B cell (primary cell): ENCODE measurements around the gene AFF3. TPM values are rescaled to one million over a fixed set of nuclear protein-coding genes. Genes with fewer than 3 reads are reported as not detected.

ENCODE experiments used
- ATAC-seq: fragments of 200-7000 bp; cut with Tn5 transposase; one replicate; pipeline ENCODE4 v1.10.0; 2021; ENCODE audit warnings: low read depth, mild to moderate bottlenecking, moderate number of reproducible peaks, moderate library complexity
- CTCF ChIA-PET: fragments of 350-600 bp; sonication (Branson Sonifier 250); formaldehyde crosslinking; loops from one replicate; lab custom pipeline; 2021; ENCODE audit warnings: antibody characterized with exemption, inconsistent platforms; lab: Charles Lee
- POLR2A ChIA-PET: fragments of 350-600 bp; sonication (Branson Sonifier 250); formaldehyde crosslinking; loops from one replicate; lab custom pipeline; 2021; ENCODE audit warnings: antibody characterized with exemption; lab: Charles Lee
- DNase-seq: peaks from one replicate; pipeline ENCODE4 v3.0.0; 2013
- H2AFZ ChIP-seq: 2 replicates; pipeline ENCODE4 v1.6.1; 2012; ENCODE audit warnings: mild to moderate bottlenecking, low read depth, low read length; ENCODE audit not compliant: insufficient read depth, poor library complexity, severe bottlenecking
- H3K27ac ChIP-seq, 2 donors: 1 replicate in 1 of 2; 2 replicates in 1 of 2; pipeline ENCODE4 v1.5.1; 2012 to 2013; ENCODE audit warnings: low read length in 2 of 2, mild to moderate bottlenecking in 2 of 2, moderate library complexity in 1 of 2
- H3K27me3 ChIP-seq, 4 experiments: fragments of 200-600 bp in 1 of 4; sonication (generic) in 1 of 4; replicated peaks in 1 of 4; 1 replicate in 2 of 4; 2 replicates in 2 of 4; pipeline versions ENCODE4 v1.6.1 to v1.7.0; 2013 to 2016; ENCODE audit warnings: low read length in 3 of 4, mild to moderate bottlenecking in 2 of 4, mixed read lengths in 1 of 4, moderate library complexity in 1 of 4; ENCODE audit not compliant: insufficient read depth in 4 of 4, control insufficient read depth in 3 of 4; ENCODE audit errors: control extremely low read depth in 1 of 4
- H3K36me3 ChIP-seq, 2 experiments: replicated peaks in 1 of 2; 1 replicate in 1 of 2; 2 replicates in 1 of 2; pipeline versions ENCODE4 v1.6.1 to v1.7.1; 2013; ENCODE audit warnings: low read length in 1 of 2; ENCODE audit not compliant: insufficient read depth in 2 of 2, control insufficient read depth in 1 of 2; ENCODE audit errors: control extremely low read depth in 1 of 2, extremely low read depth in 1 of 2
- H3K4me1 ChIP-seq, 2 donors: fragments of 200-600 bp in 1 of 2; sonication (generic) in 1 of 2; 1 replicate in 1 of 2; 2 replicates in 1 of 2; pipeline versions ENCODE4 v1.5.1 to v1.6.1; 2013 to 2017; ENCODE audit warnings: low read length in 2 of 2; ENCODE audit not compliant: control insufficient read depth in 2 of 2, insufficient read depth in 2 of 2
- H3K4me2 ChIP-seq: replicated peaks from 2 replicates; pipeline ENCODE3; 2012; ENCODE audit warnings: mild to moderate bottlenecking, low read depth, low read length; ENCODE audit not compliant: poor library complexity, severe bottlenecking
- H3K4me3 ChIP-seq, 5 experiments: fragments of 200-600 bp in 1 of 5; sonication (generic) in 1 of 5; 1 replicate in 3 of 5; 2 replicates in 2 of 5; pipeline versions ENCODE4 v1.5.1 to v1.7.0; 2011 to 2016; ENCODE audit warnings: low read length in 4 of 5, mild to moderate bottlenecking in 4 of 5, low read depth in 2 of 5, control low read depth in 1 of 5, moderate library complexity in 1 of 5; ENCODE audit not compliant: insufficient read depth in 1 of 5; ENCODE audit errors: control extremely low read depth in 1 of 5, extremely low read depth in 1 of 5
- H3K79me2 ChIP-seq: fragments of 200-600 bp; sonication (generic); one replicate; pipeline ENCODE4 v1.6.0; 2016; ENCODE audit warnings: low read length; ENCODE audit not compliant: control insufficient read depth, insufficient read depth
- H3K9ac ChIP-seq: fragments of 200-600 bp; sonication (generic); 2 replicates; pipeline ENCODE4 v1.6.1; 2017; ENCODE audit warnings: mild to moderate bottlenecking, low read length, moderate library complexity
- H3K9me3 ChIP-seq, 3 donors: one replicate each; pipeline versions ENCODE4 v1.6.1 to v1.7.1; 2013; ENCODE audit warnings: low read length in 2 of 3; ENCODE audit not compliant: control insufficient read depth in 2 of 3, insufficient read depth in 1 of 3; ENCODE audit errors: control extremely low read depth in 1 of 3
- H4K20me1 ChIP-seq: 2 replicates; pipeline ENCODE4 v1.6.0; 2012; ENCODE audit warnings: mild to moderate bottlenecking, low read length; ENCODE audit not compliant: insufficient read depth, control insufficient read depth, poor library complexity, severe bottlenecking
- H3K27ac Mint-ChIP-seq: one replicate; pipeline ENCODE4 v1.8.0; 2021; ENCODE audit warnings: mixed read lengths
- H3K27me3 Mint-ChIP-seq: one replicate; pipeline ENCODE4 v1.8.0; 2021; ENCODE audit warnings: mixed read lengths
- H3K4me1 Mint-ChIP-seq: one replicate; pipeline ENCODE4 v1.8.0; 2021; ENCODE audit warnings: mixed read lengths
- H3K4me3 Mint-ChIP-seq: one replicate; pipeline ENCODE4 v1.8.0; 2021; ENCODE audit warnings: mixed read lengths
- H3K9me3 Mint-ChIP-seq: one replicate; pipeline ENCODE4 v1.8.0; 2022; ENCODE audit warnings: mixed read lengths; ENCODE audit not compliant: insufficient read depth
- EZH2 ChIP-seq: IDR thresholded peaks from 2 replicates; pipeline ENCODE4 v1.6.1; 2012; ENCODE audit warnings: borderline replicate concordance, low read depth, mild to moderate bottlenecking, moderate library complexity, low read length; ENCODE audit not compliant: insufficient read depth, poor library complexity, severe bottlenecking
- WGBS: methylation state at CpG from one replicate; pipeline ENCODE4 v1.1.5; 2013; ENCODE audit warnings: missing lambda C conversion rate; ENCODE audit not compliant: insufficient coverage; 5-methylcytosine and 5-hydroxymethylcytosine counted together
- intact Hi-C: fragments of 100-400 bp; cut with micrococcal nuclease; formaldehyde crosslinking; loops from one replicate; pipeline ENCODE4 v1.10.0; 2022
- polyA plus RNA-seq: library from polyadenylated mRNA; depleted of rRNA; stranded (reverse); fragments of >200 nt; gene quantifications from 2 replicates; pipeline ENCODE4 v1.2.3, GENCODE V29; 2012
- total RNA-seq, 2 donors: library from RNA; stranded (reverse); fragments of 120-200 nt in 1 of 2; gene quantifications; 1 replicate in 1 of 2; 2 replicates in 1 of 2; pipeline versions ENCODE4 v1.2.3 to v1.2.4, GENCODE V29; 2013 to 2022
- TF ChIP-seq, protein P1 (sequence below): fragments of 200-600 bp; IDR thresholded peaks from one replicate; pipeline ENCODE4 v1.8.0; 2022; ENCODE audit warnings: antibody characterized with exemption, mild to moderate bottlenecking

The AFF3 gene
- total and polyA plus RNA-seq, 2 donors (not counting 1 experiment from before 2014, with no cell fraction given) = 117 to 830 TPM

DNA sequence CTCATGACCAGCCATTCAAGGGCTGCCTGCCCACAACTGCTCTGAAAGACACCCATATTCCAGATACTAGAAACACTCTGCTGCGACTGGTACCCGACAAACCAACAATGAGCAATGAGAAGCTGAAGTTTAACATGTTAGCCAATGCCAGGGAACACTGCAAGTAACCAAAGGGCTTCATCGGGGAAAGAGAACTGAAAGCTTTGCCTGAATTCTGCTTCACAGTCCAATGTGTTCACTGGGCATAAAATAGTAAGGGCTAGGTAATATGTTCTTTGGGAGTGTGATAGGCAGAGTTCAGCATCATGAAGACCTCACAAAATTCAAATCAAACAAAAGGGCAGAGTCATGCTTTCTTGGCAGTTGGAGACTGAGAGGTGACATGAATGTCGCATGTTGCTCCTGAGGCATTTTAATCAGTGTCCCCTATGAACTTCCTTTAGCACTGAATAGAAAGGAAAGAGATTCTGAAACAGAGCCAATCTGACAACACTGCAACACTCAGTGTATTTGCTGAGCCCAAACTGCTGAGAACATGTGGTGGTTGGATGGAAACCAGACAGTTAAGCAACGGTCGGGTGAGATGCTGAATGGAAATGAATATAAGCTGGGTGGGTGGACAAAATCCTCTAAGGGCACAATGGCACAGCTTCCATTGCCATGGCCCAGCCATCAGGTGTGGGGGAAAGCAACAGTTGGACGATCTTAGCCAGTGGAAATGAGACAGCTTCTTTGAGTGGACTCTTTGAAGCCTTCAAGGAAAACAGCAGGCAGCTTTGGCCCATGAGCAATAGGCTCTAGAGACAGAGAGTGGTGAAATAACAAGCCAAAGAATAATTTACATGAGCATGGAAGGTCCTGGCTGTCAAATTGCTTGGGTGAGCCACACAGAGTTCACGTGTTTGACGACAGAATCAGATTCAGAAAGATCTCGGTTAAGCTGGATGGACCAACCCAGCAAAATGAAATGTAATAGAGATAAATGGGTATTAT lies 277.5 kb downstream of the AFF3 start:
- Histone ChIP-seq H3K4me2 (peak overlapping the region; percentile 3), H3K9me3 (no peaks in the 10 kb centered on the region), H3K27me3 (no peaks in the 10 kb centered on the region), H2AFZ (no peak overlapping the region), H3K9ac (no peak overlapping the region), H3K27ac (no peak overlapping the region), H4K20me1 (peaks cover 95% of the 10 kb centered on the region), H3K79me2 (peaks cover 28% of the 10 kb centered on the region), H3K4me3 (no peak overlapping the region), H3K36me3 (peaks cover 3 to 19% of the 10 kb centered on the region in 2 experiments), H3K4me1 (peaks cover 58 to 64% of the 10 kb centered on the region in 2 donors)
- intact Hi-C loops = loop anchor here (5.0 kb wide), 1 partner anchor 382 kb away; no protein-coding TSS in a partner anchor
- no peak overlapping the region for H3K4me3 Mint-ChIP-seq
- H3K27me3 Mint-ChIP-seq = no peaks in the 10 kb centered on the region
- H3K4me1 Mint-ChIP-seq = peaks cover 84% of the 10 kb centered on the region
- ChIA-PET CTCF (no interaction called here), POLR2A (no interaction called here)
- ATAC-seq (no peak), DNase-seq (no peak)
- WGBS = 74% methylated on average over 7 of the region's 10 CpGs
- TF ChIP-seq EZH2 = no peak
- TF ChIP-seq, protein P1, sequence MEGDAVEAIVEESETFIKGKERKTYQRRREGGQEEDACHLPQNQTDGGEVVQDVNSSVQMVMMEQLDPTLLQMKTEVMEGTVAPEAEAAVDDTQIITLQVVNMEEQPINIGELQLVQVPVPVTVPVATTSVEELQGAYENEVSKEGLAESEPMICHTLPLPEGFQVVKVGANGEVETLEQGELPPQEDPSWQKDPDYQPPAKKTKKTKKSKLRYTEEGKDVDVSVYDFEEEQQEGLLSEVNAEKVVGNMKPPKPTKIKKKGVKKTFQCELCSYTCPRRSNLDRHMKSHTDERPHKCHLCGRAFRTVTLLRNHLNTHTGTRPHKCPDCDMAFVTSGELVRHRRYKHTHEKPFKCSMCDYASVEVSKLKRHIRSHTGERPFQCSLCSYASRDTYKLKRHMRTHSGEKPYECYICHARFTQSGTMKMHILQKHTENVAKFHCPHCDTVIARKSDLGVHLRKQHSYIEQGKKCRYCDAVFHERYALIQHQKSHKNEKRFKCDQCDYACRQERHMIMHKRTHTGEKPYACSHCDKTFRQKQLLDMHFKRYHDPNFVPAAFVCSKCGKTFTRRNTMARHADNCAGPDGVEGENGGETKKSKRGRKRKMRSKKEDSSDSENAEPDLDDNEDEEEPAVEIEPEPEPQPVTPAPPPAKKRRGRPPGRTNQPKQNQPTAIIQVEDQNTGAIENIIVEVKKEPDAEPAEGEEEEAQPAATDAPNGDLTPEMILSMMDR = no peak
- no peaks in the 10 kb centered on the region for H3K9me3 Mint-ChIP-seq
- H3K27ac Mint-ChIP-seq = peak overlapping the region; percentile 61

DNA sequence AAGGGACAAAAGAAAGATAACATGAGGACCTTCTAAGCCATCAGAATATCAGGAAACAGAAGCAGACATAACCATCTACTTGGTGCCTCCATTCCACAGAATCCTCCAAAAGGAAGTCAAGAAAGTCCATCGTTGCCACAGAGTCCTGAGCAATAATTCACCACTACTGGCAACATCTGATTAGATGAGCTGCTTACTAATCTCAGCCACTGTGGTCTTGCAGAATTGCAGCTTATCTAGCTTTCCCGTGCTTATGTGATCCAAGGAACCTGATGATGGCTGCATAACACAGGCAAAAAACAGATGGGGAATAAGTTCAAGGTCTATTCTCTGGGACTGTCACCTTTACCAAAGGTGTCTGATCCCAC lies 278.5 kb downstream of the AFF3 start:
- Mint-ChIP-seq H3K27me3 (no peaks in the 10 kb centered on the region), H3K9me3 (no peaks in the 10 kb centered on the region), H3K4me3 (no peak overlapping the region), H3K27ac (no peak overlapping the region), H3K4me1 (peaks cover 82% of the 10 kb centered on the region)
- Histone ChIP-seq H4K20me1 (peaks cover 95% of the 10 kb centered on the region), H3K4me3 (no peak overlapping the region), H3K27ac (no peak overlapping the region), H2AFZ (no peak overlapping the region), H3K36me3 (peaks cover 3 to 19% of the 10 kb centered on the region in 2 experiments), H3K4me1 (peaks cover 51 to 57% of the 10 kb centered on the region in 2 donors), H3K4me2 (no peak overlapping the region), H3K9ac (no peak overlapping the region), H3K9me3 (no peaks in the 10 kb centered on the region), H3K27me3 (no peaks in the 10 kb centered on the region), H3K79me2 (peaks cover 28% of the 10 kb centered on the region)
- no peak for TF ChIP-seq EZH2
- TF ChIP-seq, protein P1 = no peak
- ATAC-seq (no peak), DNase-seq (no peak)
- intact Hi-C loops = loop anchor here (2.0 to 5.0 kb wide), 2 partner anchors 15 to 383 kb away; no protein-coding TSS in a partner anchor
- 54% methylated on average over 2 of the region's 2 CpGs for whole genome bisulfite sequencing
- ChIA-PET POLR2A (no interaction called here), CTCF (no interaction called here)
